Activated CD4-positive, alpha-beta T cell treated with anti-CD3 and anti-CD28 coated beads, Interleukin-2, amount 10 ng/mL, durations not matched to agents 24 days and 14 days (primary cell): ENCODE measurements around the gene LRRIQ1. TPM values are rescaled to one million over a fixed set of nuclear protein-coding genes. Genes with fewer than 3 reads are reported as not detected.

Source experiments
- DNase-seq: peaks from one replicate; pipeline ENCODE4 v3.0.0; 2022
- H3K27ac Mint-ChIP-seq: one replicate; pipeline ENCODE4 v1.8.0; 2022; ENCODE audit warnings: mild to moderate bottlenecking, mixed read lengths
- H3K27me3 Mint-ChIP-seq: one replicate; pipeline ENCODE4 v1.8.0; 2022; ENCODE audit warnings: mixed read lengths
- H3K36me3 Mint-ChIP-seq: one replicate; pipeline ENCODE4 v1.8.0; 2022; ENCODE audit warnings: low read depth, mild to moderate bottlenecking, mixed read lengths
- H3K4me1 Mint-ChIP-seq: one replicate; pipeline ENCODE4 v1.8.0; 2021; ENCODE audit warnings: mixed read lengths
- H3K4me3 Mint-ChIP-seq: one replicate; pipeline ENCODE4 v1.8.0; 2022; ENCODE audit warnings: mild to moderate bottlenecking, moderate library complexity, mixed read lengths
- H3K9me3 Mint-ChIP-seq: one replicate; pipeline ENCODE4 v1.8.0; 2021; ENCODE audit warnings: mixed read lengths
- intact Hi-C: fragments of 100-400 bp; cut with micrococcal nuclease; formaldehyde crosslinking; loops from one replicate; pipeline ENCODE4 v1.15.1; 2023
- total RNA-seq: library from RNA; stranded (reverse); gene quantifications from 2 replicates; pipeline ENCODE4 v1.2.3, GENCODE V29; 2022

Gene LRRIQ1
- total RNA-seq, 1 donor from 2014 or later = not detected

- H3K9me3 Mint-ChIP-seq = no peaks in the 10 kb centered on the region
- no peak for DNase-seq
- H3K36me3 Mint-ChIP-seq = no peaks in the 10 kb centered on the region
- intact Hi-C loops = no loop called here
- no peak overlapping the region for H3K27ac Mint-ChIP-seq
- H3K4me3 Mint-ChIP-seq = no peak overlapping the region
- H3K27me3 Mint-ChIP-seq = no peaks in the 10 kb centered on the region
- no peaks in the 10 kb centered on the region for H3K4me1 Mint-ChIP-seq
These were observed 53.6 kb downstream of the LRRIQ1 start for GRCh38 chr12:85089792-85090191.

- Mint-ChIP-seq H3K9me3 (no peaks in the 10 kb centered on the region), H3K27me3 (no peaks in the 10 kb centered on the region), H3K36me3 (no peaks in the 10 kb centered on the region)
These were observed 56.7 kb downstream of the LRRIQ1 start for GRCh38 chr12:85092814-85093370.

GRCh38 chr12:85095501-85095900, 59.4 kb downstream of the LRRIQ1 start:
- H3K9me3 Mint-ChIP-seq = no peaks in the 10 kb centered on the region
- no peak overlapping the region for H3K27ac Mint-ChIP-seq
- no peak overlapping the region for H3K4me3 Mint-ChIP-seq
- DNase-seq = no peak
- H3K36me3 Mint-ChIP-seq = no peaks in the 10 kb centered on the region
- no peaks in the 10 kb centered on the region for H3K27me3 Mint-ChIP-seq
- peaks cover 2% of the 10 kb centered on the region for H3K4me1 Mint-ChIP-seq
- intact Hi-C loops = no loop called here

More at GRCh38 chr12:85092814-85093370, 56.7 kb downstream of the LRRIQ1 start:
- H3K27ac Mint-ChIP-seq = no peak overlapping the region
- intact Hi-C loops = no loop called here
- no peak for DNase-seq
- peaks cover 2% of the 10 kb centered on the region for H3K4me1 Mint-ChIP-seq
- no peak overlapping the region for H3K4me3 Mint-ChIP-seq

- no peaks in the 10 kb centered on the region for H3K27me3 Mint-ChIP-seq
- H3K36me3 Mint-ChIP-seq = no peaks in the 10 kb centered on the region
- no peaks in the 10 kb centered on the region for H3K9me3 Mint-ChIP-seq
These were observed 94.5 kb downstream of the LRRIQ1 start for GRCh38 chr12:85130646-85131045.

GRCh38 chr12:85138833-85139232, 102.7 kb downstream of the LRRIQ1 start:
- Mint-ChIP-seq H3K36me3 (no peaks in the 10 kb centered on the region), H3K4me1 (no peaks in the 10 kb centered on the region), H3K27ac (no peak overlapping the region), H3K27me3 (no peaks in the 10 kb centered on the region), H3K9me3 (no peaks in the 10 kb centered on the region), H3K4me3 (no peak overlapping the region)
- intact Hi-C loops = no loop called here
- DNase-seq = no peak

More at GRCh38 chr12:85130646-85131045, 94.5 kb downstream of the LRRIQ1 start:
- intact Hi-C loops = no loop called here
- no peak for DNase-seq
- no peak overlapping the region for H3K27ac Mint-ChIP-seq
- H3K4me3 Mint-ChIP-seq = no peak overlapping the region
- no peaks in the 10 kb centered on the region for H3K4me1 Mint-ChIP-seq

GRCh38 chr12:85147331-85147730, 111.2 kb downstream of the LRRIQ1 start:
- no peaks in the 10 kb centered on the region for H3K36me3 Mint-ChIP-seq
- no peaks in the 10 kb centered on the region for H3K27me3 Mint-ChIP-seq
- intact Hi-C loops = no loop called here

GRCh38 chr12:85152311-85152729, 116.2 kb downstream of the LRRIQ1 start:
- Mint-ChIP-seq H3K4me1 (no peaks in the 10 kb centered on the region), H3K36me3 (no peaks in the 10 kb centered on the region), H3K27ac (no peak overlapping the region), H3K9me3 (no peaks in the 10 kb centered on the region), H3K27me3 (no peaks in the 10 kb centered on the region), H3K4me3 (no peak overlapping the region)
- intact Hi-C loops = no loop called here
- no peak for DNase-seq

More at GRCh38 chr12:85147331-85147730, 111.2 kb downstream of the LRRIQ1 start:
- H3K9me3 Mint-ChIP-seq = no peaks in the 10 kb centered on the region
- DNase-seq = no peak
- H3K4me1 Mint-ChIP-seq = no peaks in the 10 kb centered on the region
- H3K4me3 Mint-ChIP-seq = no peak overlapping the region
- no peak overlapping the region for H3K27ac Mint-ChIP-seq

- Mint-ChIP-seq H3K4me1 (no peaks in the 10 kb centered on the region), H3K9me3 (no peaks in the 10 kb centered on the region), H3K27ac (no peak overlapping the region), H3K4me3 (no peak overlapping the region), H3K36me3 (no peaks in the 10 kb centered on the region), H3K27me3 (no peaks in the 10 kb centered on the region)
- intact Hi-C loops = no loop called here
- no peak for DNase-seq
These were observed 119.6 kb downstream of the LRRIQ1 start for GRCh38 chr12:85155791-85156190.

- Mint-ChIP-seq H3K4me3 (no peak overlapping the region), H3K9me3 (no peaks in the 10 kb centered on the region), H3K4me1 (no peaks in the 10 kb centered on the region), H3K36me3 (no peaks in the 10 kb centered on the region), H3K27ac (no peak overlapping the region), H3K27me3 (no peaks in the 10 kb centered on the region)
- intact Hi-C loops = no loop called here
- DNase-seq = no peak
These were observed 120.4 kb downstream of the LRRIQ1 start for GRCh38 chr12:85156569-85156968.

- intact Hi-C loops = no loop called here
- no peak for DNase-seq
- Mint-ChIP-seq H3K4me3 (no peak overlapping the region), H3K9me3 (no peaks in the 10 kb centered on the region), H3K4me1 (no peaks in the 10 kb centered on the region), H3K27me3 (no peaks in the 10 kb centered on the region), H3K36me3 (no peaks in the 10 kb centered on the region), H3K27ac (no peak overlapping the region)
These were observed 121.0 kb downstream of the LRRIQ1 start for GRCh38 chr12:85157035-85157603.

GRCh38 chr12:85163752-85164321, 127.7 kb downstream of the LRRIQ1 start:
- no peak for DNase-seq
- Mint-ChIP-seq H3K4me3 (no peak overlapping the region), H3K4me1 (no peaks in the 10 kb centered on the region), H3K36me3 (no peaks in the 10 kb centered on the region), H3K9me3 (no peaks in the 10 kb centered on the region), H3K27me3 (no peaks in the 10 kb centered on the region), H3K27ac (no peak overlapping the region)
- intact Hi-C loops = no loop called here

GRCh38 chr12:85179680-85180270, 143.6 kb downstream of the LRRIQ1 start:
- H3K27me3 Mint-ChIP-seq = no peaks in the 10 kb centered on the region
- DNase-seq = no peak
- H3K27ac Mint-ChIP-seq = no peak overlapping the region
- no peaks in the 10 kb centered on the region for H3K9me3 Mint-ChIP-seq
- no peaks in the 10 kb centered on the region for H3K36me3 Mint-ChIP-seq
- H3K4me3 Mint-ChIP-seq = no peak overlapping the region
- no peaks in the 10 kb centered on the region for H3K4me1 Mint-ChIP-seq
- intact Hi-C loops = no loop called here

GRCh38 chr12:85182699-85183098, 146.5 kb downstream of the LRRIQ1 start:
- no peaks in the 10 kb centered on the region for H3K9me3 Mint-ChIP-seq
- no peak overlapping the region for H3K4me3 Mint-ChIP-seq
- no peak overlapping the region for H3K27ac Mint-ChIP-seq
- H3K27me3 Mint-ChIP-seq = no peaks in the 10 kb centered on the region
- DNase-seq = no peak
- H3K4me1 Mint-ChIP-seq = no peaks in the 10 kb centered on the region
- H3K36me3 Mint-ChIP-seq = no peaks in the 10 kb centered on the region
- intact Hi-C loops = no loop called here

GRCh38 chr12:85183855-85184254, 147.7 kb downstream of the LRRIQ1 start:
- no peaks in the 10 kb centered on the region for H3K27me3 Mint-ChIP-seq
- H3K36me3 Mint-ChIP-seq = no peaks in the 10 kb centered on the region
- no peak overlapping the region for H3K4me3 Mint-ChIP-seq
- no peak overlapping the region for H3K27ac Mint-ChIP-seq
- intact Hi-C loops = no loop called here
- H3K4me1 Mint-ChIP-seq = no peaks in the 10 kb centered on the region
- DNase-seq = no peak
- H3K9me3 Mint-ChIP-seq = no peaks in the 10 kb centered on the region
